A549 (cell line): ENCODE measurements around the gene PRRG2. TPM values are rescaled to one million over a fixed set of nuclear protein-coding genes. Genes with fewer than 3 reads are reported as not detected.

Source experiments
- ATAC-seq, 2 experiments: fragments of 200-7000 bp in 1 of 2; fragments of >200 bp in 1 of 2; cut with Nextera tagmentation in 1 of 2; cut with Tn5 transposase in 1 of 2; 3 replicates each; pipeline versions ENCODE4 v1.8.0 to v1.9.1; 2018 to 2020; ENCODE audit warnings: mild to moderate bottlenecking in 1 of 2, moderate library complexity in 1 of 2
- CTCF ChIA-PET: fragments of 300-600 bp; sonication (Branson Sonifier 250); formaldehyde crosslinking; extraction: SDS; loops from one replicate; lab custom pipeline; 2021; ENCODE audit warnings: antibody characterized with exemption, inconsistent platforms; lab: Yijun Ruan, JAX
- POLR2A ChIA-PET: fragments of 350-600 bp; formaldehyde crosslinking; extraction: SDS; loops from one replicate; lab custom pipeline; 2021; ENCODE audit warnings: antibody characterized with exemption, inconsistent platforms; lab: Yijun Ruan, JAX
- DNase-seq, 2 experiments: peaks; one replicate each; pipeline versions ENCODE4 v3.0.0 to v3.0.0-alpha.2; 2011 to 2016; ENCODE audit warnings: low read depth in 1 of 2, low spot score in 1 of 2
- FAIRE-seq: peaks from 2 replicates; lab custom pipeline; 2011; peaks lifted over from hg19 to GRCh38; lab: Jason Lieb, UNC
- H3K27ac ChIP-seq, 2 experiments: fragments of >200 bp; sonication (Bioruptor Twin); formaldehyde crosslinking; 3 replicates each; pipeline ENCODE4 v1.5.1; 2016 to 2017
- H3K4me1 ChIP-seq: fragments of >200 bp; sonication (Bioruptor Twin); formaldehyde crosslinking; 3 replicates; pipeline ENCODE4 v1.6.1; 2016
- H3K4me2 ChIP-seq: fragments of >200 bp; sonication (Bioruptor Twin); formaldehyde crosslinking; 3 replicates; pipeline ENCODE4 v1.6.1; 2016
- H3K4me3 ChIP-seq: fragments of >200 bp; sonication (Bioruptor Twin); formaldehyde crosslinking; 3 replicates; pipeline ENCODE4 v1.5.1; 2016
- H3K9me3 ChIP-seq: fragments of >200 bp; sonication (Bioruptor Twin); formaldehyde crosslinking; 3 replicates; pipeline ENCODE4 v1.6.1; 2016
- CTCF ChIP-seq: fragments of >200 bp; sonication (Bioruptor Twin); formaldehyde crosslinking; IDR thresholded peaks from 3 replicates; pipeline ENCODE4 v1.5.1; 2016
- EHMT2 ChIP-seq: fragments of 200-600 bp; sonication (generic); IDR thresholded peaks from 2 replicates; pipeline ENCODE4 v1.6.1; 2016; ENCODE audit warnings: antibody characterized with exemption, low read depth, mild to moderate bottlenecking, moderate library complexity
- EP300 ChIP-seq, 2 experiments: fragments of >200 bp; sonication (Bioruptor Twin); formaldehyde crosslinking; IDR thresholded peaks; 2 replicates in 1 of 2; 3 replicates in 1 of 2; pipeline ENCODE4 v1.6.1; 2016 to 2017
- ESRRA ChIP-seq: fragments of 150-350 bp; IDR thresholded peaks from 2 replicates; pipeline ENCODE4 v1.6.1; 2014; ENCODE audit warnings: mild to moderate bottlenecking, low read length, borderline replicate concordance
- FOSB ChIP-seq: fragments of 250-450 bp; sonication (Bioruptor Pico); IDR thresholded peaks from 2 replicates; pipeline ENCODE4 v1.5.0; 2020; ENCODE audit warnings: mild to moderate bottlenecking, moderate library complexity
- FOSL2 ChIP-seq, 2 experiments: fragments of 450-650 bp in 1 of 2; fragments of >200 bp in 1 of 2; sonication (Bioruptor Twin) in 1 of 2; formaldehyde crosslinking; IDR thresholded peaks; 2 replicates each; pipeline versions ENCODE4 v1.5.0 to v1.6.1; 2016 to 2020; ENCODE audit warnings: mild to moderate bottlenecking in 1 of 2, moderate library complexity in 1 of 2
- FOXS1 ChIP-seq: fragments of 250-450 bp; sonication (Bioruptor Pico); IDR thresholded peaks from 2 replicates; pipeline ENCODE4 v1.5.0; 2020; ENCODE audit warnings: mild to moderate bottlenecking, moderate library complexity
- HDAC2 ChIP-seq: fragments of 200-600 bp; sonication (generic); IDR thresholded peaks from 2 replicates; pipeline ENCODE4 v1.6.1; 2016
- HEYL ChIP-seq: fragments of 250-450 bp; sonication (Bioruptor Pico); IDR thresholded peaks from 2 replicates; pipeline ENCODE4 v1.8.0; 2021; ENCODE audit warnings: mild to moderate bottlenecking, moderate library complexity
- HOXA7 ChIP-seq: fragments of 250-450 bp; sonication (Bioruptor Pico); IDR thresholded peaks from 2 replicates; pipeline ENCODE4 v1.5.0; 2020; ENCODE audit warnings: mild to moderate bottlenecking, moderate library complexity
- HOXB13 ChIP-seq: fragments of 250-450 bp; sonication (Bioruptor Pico); IDR thresholded peaks from 2 replicates; pipeline ENCODE4 v1.5.0; 2020; ENCODE audit warnings: low read depth, mild to moderate bottlenecking, moderate library complexity
- KDM5A ChIP-seq: fragments of 200-600 bp; sonication (generic); IDR thresholded peaks from 2 replicates; pipeline ENCODE4 v1.6.1; 2016; ENCODE audit warnings: antibody characterized with exemption, mild to moderate bottlenecking
- MAFK ChIP-seq: fragments of 450-650 bp; IDR thresholded peaks from 2 replicates; pipeline ENCODE4 v1.6.1; 2014; ENCODE audit not compliant: partially characterized antibody
- MAZ ChIP-seq: fragments of 150-350 bp; IDR thresholded peaks from 2 replicates; pipeline ENCODE4 v1.6.1; 2014; ENCODE audit warnings: antibody characterized with exemption, low read depth, low read length, borderline replicate concordance
- NFE2L2 ChIP-seq: fragments of 150-350 bp; conservative IDR thresholded peaks from 2 replicates; pipeline ENCODE4 v1.6.1; 2014; ENCODE audit warnings: low read length
- PBX3 ChIP-seq: IDR thresholded peaks from 2 replicates; pipeline ENCODE4 v1.6.1; 2012
- RARB ChIP-seq: fragments of 250-450 bp; sonication (Bioruptor Pico); IDR thresholded peaks from 2 replicates; pipeline ENCODE4 v1.8.0; 2021; ENCODE audit warnings: mild to moderate bottlenecking, moderate library complexity
- SREBF2 ChIP-seq: fragments of 450-650 bp; IDR thresholded peaks from 2 replicates; pipeline ENCODE4 v1.6.1; 2014; ENCODE audit warnings: mild to moderate bottlenecking, moderate library complexity
- TFCP2L1 ChIP-seq: fragments of 250-450 bp; sonication (Bioruptor Pico); IDR thresholded peaks from 2 replicates; pipeline ENCODE4 v1.5.0; 2021; ENCODE audit warnings: mild to moderate bottlenecking
- USF2 ChIP-seq: fragments of 450-650 bp; IDR thresholded peaks from 2 replicates; pipeline ENCODE4 v1.6.1; 2014; ENCODE audit warnings: antibody characterized with exemption
- ZC3H11A ChIP-seq: fragments of 450-650 bp; IDR thresholded peaks from 2 replicates; pipeline ENCODE4 v1.6.1; 2014; ENCODE audit warnings: antibody characterized with exemption, mild to moderate bottlenecking
- ZNF302 ChIP-seq: fragments of 250-450 bp; sonication (Bioruptor Pico); IDR thresholded peaks from 2 replicates; pipeline ENCODE4 v1.9.0; 2021; ENCODE audit warnings: inconsistent platforms, mild to moderate bottlenecking, moderate library complexity
- WGBS: methylation state at CpG from one replicate; pipeline ENCODE4 v1.1.6; 2017; ENCODE audit errors: missing lambda C conversion rate; 5-methylcytosine and 5-hydroxymethylcytosine counted together
- polyA plus RNA-seq, 4 experiments: library from polyadenylated mRNA; depleted of rRNA in 3 of 4; stranded (reverse); fragments of >200 nt; fragmentation: RNase III in 1 of 4; extraction: RNeasy Plus Mini Kit Qiagen cat#74134 plus additional on column Dnase treatment in 1 of 4; gene quantifications; 2 replicates in 3 of 4; 3 replicates in 1 of 4; pipeline ENCODE4 v1.2.3, GENCODE V29; 2011 to 2017
- TF ChIP-seq, protein P1 (sequence below): fragments of 250-450 bp; sonication (Bioruptor Pico); IDR thresholded peaks from 2 replicates; pipeline ENCODE4 v1.5.0; 2020; ENCODE audit warnings: low read depth, mild to moderate bottlenecking, moderate library complexity
- TF ChIP-seq, protein P2 (sequence below): fragments of >200 bp; sonication (Bioruptor Twin); formaldehyde crosslinking; IDR thresholded peaks from 2 replicates; pipeline ENCODE4 v1.6.1; 2016
- TF ChIP-seq, protein P3 (sequence below): IDR thresholded peaks from 2 replicates; pipeline ENCODE4 v1.6.1; 2012

Gene PRRG2
- polyA plus RNA-seq, 2 of the 4 experiments (the other 2 are of a cell fraction) = 0.53 to 1.0 TPM

DNA sequence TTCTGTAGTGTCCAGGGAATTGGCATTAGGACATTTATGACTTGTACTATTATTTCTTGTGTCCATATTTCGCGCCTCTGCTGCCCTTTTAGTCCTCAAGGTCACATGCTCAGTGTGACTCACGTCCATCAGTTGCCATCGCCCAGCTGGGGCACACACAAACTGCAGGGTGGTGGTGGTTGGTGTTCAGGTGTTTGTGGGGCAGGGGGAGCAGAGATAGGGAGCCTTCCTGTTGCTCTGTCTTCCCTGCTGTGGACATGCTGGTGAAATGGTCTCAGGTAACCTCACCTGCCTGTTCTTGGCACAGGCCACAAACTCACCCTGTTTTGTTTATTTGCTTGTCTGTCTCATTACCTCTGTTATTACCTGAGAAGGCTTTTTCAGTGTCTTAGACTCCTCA is 32.3 kb downstream of the PRRG2 start (continued):
- TF ChIP-seq, protein P1, sequence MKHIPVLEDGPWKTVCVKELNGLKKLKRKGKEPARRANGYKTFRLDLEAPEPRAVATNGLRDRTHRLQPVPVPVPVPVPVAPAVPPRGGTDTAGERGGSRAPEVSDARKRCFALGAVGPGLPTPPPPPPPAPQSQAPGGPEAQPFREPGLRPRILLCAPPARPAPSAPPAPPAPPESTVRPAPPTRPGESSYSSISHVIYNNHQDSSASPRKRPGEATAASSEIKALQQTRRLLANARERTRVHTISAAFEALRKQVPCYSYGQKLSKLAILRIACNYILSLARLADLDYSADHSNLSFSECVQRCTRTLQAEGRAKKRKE (CRISPR knock-in tag) = no peak

DNA sequence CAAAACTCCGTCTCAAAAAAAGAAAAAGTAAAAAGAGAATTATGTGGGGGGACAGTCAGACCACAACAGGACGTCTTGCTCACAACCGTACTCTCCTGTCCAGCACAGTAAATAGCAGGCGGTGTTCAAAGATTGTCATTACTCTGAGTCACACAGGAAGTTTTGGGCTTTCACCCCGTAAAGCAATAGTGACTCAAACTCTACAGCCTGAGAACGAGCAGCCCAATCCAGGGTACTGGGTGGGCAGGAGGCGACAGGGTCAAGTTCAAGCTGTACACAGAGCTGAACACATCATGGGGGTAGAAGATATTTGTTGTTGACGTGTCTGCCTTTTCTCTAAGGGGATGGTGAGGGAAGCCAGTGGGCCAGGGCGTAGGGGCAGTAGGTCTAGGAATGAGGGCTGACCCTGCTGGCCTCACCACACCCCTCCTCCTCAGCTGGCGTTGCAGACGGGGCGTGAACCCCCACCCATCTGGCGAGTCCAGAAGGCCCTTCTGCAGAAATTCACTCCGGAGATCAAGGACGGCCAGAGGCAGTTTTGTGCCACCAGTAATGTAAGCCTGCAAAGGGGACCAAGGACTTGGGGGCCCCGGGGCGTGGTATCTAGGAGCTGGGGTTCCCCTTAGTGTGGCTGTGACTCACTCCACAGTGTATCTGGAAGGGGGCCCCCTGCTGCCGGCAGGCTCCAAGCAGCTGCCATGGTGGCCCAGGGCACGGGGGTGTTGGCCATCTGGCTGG is 33.1 kb downstream of the PRRG2 start:
- WGBS = 35% methylated on average over 18 of the region's 19 CpGs
- peak overlapping the region; percentile 72 for H3K4me2 ChIP-seq
- ATAC-seq = peak; percentile 85 to 89
- CTCF ChIA-PET = interaction anchor here (0.8 to 3.9 kb wide), 7 partner anchors 11 to 59 kb away, joined by 3 to 11 read pairs (median 4); no protein-coding TSS in a partner anchor
- H3K27ac ChIP-seq = peak overlapping the region; percentile 65 to 84; a peak in 5 of 6 replicates
- POLR2A ChIA-PET = interaction anchor here (0.9 to 1.8 kb wide), 2 partner anchors 26 to 28 kb away, joined by 3 to 5 read pairs; partner anchors contain the start of gene SCAF1
- no peak overlapping the region for H3K4me3 ChIP-seq
- H3K4me1 ChIP-seq = peaks cover 34% of the 10 kb centered on the region
- no peaks in the 10 kb centered on the region for H3K9me3 ChIP-seq
- peak; percentile 65 for FAIRE-seq
- peak; percentile 71 to 78 for DNase-seq
- TF ChIP-seq ZNF302 (CRISPR knock-in tag) (no peak), HOXB13 (CRISPR knock-in tag) (no peak), PBX3 (no peak), FOSB (CRISPR knock-in tag) (no peak), CTCF (peak; percentile 17; the same call in 1 of the 3 replicates), NFE2L2 (0 out of 2 replicates have a peak, but pooled peaks have one; percentile 15), ESRRA (0 out of 2 replicates have a peak, but pooled peaks have one; percentile 2), TFCP2L1 (CRISPR knock-in tag) (no peak), USF2 (no peak), FOSL2 (IDR thresholded peaks at IDR 0.05) (peak; percentile 67), FOSL2 (CRISPR knock-in tag; IDR thresholded peaks at IDR 0.05) (peak; percentile 80), HOXA7 (CRISPR knock-in tag) (no peak), HDAC2 (no peak), SREBF2 (no peak), KDM5A (no peak), ZC3H11A (no peak)
- TF ChIP-seq, protein P2, sequence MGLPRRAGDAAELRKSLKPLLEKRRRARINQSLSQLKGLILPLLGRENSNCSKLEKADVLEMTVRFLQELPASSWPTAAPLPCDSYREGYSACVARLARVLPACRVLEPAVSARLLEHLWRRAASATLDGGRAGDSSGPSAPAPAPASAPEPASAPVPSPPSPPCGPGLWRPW = no peak
- TF ChIP-seq, protein P3, sequence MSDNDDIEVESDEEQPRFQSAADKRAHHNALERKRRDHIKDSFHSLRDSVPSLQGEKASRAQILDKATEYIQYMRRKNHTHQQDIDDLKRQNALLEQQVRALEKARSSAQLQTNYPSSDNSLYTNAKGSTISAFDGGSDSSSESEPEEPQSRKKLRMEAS = 0 out of 2 replicates have a peak, but pooled peaks have one; percentile 10

DNA sequence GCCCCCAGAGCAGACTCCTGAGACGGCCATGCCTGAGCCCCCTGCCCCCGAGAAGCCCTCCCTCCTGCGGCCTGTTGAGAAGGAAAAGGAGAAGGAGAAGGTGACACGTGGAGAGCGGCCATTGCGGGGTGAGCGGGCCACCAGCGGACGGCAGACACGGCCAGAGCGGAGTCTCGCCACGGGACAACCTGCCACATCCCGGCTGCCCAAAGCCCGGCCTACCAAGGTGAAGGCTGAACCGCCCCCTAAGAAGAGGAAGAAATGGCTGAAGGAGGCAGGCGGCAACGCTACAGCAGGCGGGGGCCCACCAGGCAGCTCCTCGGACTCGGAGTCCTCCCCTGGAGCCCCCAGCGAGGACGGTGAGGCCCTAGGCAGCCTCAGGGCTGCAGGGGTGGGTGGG is 34.7 kb downstream of the PRRG2 start:
- 96% methylated on average over 21 of the region's 23 CpGs for WGBS
- no peak overlapping the region for H3K4me2 ChIP-seq
- H3K27ac ChIP-seq = peak overlapping the region in 1 of 2 experiments; percentile 84; a peak in 3 of 6 replicates
- FAIRE-seq (no peak), DNase-seq (no peak), ATAC-seq (no peak)
- H3K4me1 ChIP-seq = peaks cover 34% of the 10 kb centered on the region
- H3K4me3 ChIP-seq = no peak overlapping the region
- no peaks in the 10 kb centered on the region for H3K9me3 ChIP-seq
- TF ChIP-seq HEYL (no peak), RARB (CRISPR knock-in tag) (no peak), MAZ (no peak), FOXS1 (CRISPR knock-in tag) (no peak), USF2 (no peak), KDM5A (no peak), MAFK (no peak), EHMT2 (no peak), EP300 (IDR thresholded peaks at IDR 0.05) (no peak)
- TF ChIP-seq, protein P3 = no peak
- ChIA-PET POLR2A (no interaction called here), CTCF (interaction anchor here (1.0 to 3.9 kb wide), 4 partner anchors 10 to 56 kb away, joined by 4 to 15 read pairs (median 10); no protein-coding TSS in a partner anchor)
